ENCODE results near the gene GSKIP.

The GSKIP gene

DNA sequence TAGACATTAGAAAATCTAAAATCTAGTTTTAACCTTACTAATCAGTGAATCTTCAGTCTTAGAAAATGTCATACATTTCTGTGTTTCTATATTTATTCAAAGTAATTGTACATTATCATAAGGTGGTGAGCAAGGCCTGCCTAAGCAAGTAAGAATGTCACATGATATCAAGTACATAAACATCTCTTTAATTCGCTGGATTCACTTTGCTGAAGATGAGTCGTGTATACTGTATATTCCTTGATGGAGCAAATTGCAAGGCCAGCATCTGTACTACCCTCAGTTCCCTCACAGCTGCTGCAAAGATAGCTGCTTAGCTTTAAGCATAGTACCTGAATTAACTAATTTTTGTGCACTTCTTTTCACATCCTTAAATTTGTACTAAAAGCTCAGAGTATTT lies 20.1 kb downstream of the GSKIP start:
- no peak for DNase-seq

DNA sequence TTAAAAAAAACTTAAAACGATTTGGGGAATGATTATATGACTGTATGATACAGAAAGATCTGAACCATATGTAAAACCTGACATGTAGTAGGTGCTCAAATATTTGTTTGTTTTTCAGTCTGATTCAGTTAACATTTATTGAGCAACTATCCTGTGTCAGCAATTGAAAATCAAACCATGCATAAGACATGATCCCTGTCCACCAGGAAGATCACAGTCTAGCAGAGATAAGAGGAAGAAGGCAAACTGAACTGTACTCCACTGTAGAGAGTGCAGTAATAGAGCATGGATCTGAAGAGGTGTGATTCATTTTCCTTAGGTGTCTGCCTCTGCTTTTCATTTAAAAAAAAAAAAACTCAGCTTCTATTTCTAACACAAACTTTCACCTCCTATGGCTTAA lies 20.7 kb downstream of the GSKIP start:
- DNase-seq, result no peak

DNA sequence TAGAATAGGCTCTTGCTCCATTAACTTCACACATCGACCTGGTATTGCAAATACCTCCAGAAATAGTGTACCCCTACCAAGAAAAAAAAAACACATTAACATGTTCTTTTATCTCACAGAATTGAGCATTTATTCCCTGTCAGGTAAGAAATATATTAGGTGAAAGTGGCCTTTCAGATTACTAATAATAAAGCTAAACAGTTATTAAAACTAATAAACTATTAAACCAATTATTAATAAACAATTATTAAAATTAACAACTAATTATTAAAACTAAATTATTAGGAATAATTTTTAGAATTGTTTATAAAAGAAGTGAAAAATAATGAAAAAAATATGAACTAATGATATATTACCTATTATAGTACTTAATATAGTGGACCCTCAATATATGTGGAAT lies 21.4 kb downstream of the GSKIP start:
- no peak for DNase-seq

DNA sequence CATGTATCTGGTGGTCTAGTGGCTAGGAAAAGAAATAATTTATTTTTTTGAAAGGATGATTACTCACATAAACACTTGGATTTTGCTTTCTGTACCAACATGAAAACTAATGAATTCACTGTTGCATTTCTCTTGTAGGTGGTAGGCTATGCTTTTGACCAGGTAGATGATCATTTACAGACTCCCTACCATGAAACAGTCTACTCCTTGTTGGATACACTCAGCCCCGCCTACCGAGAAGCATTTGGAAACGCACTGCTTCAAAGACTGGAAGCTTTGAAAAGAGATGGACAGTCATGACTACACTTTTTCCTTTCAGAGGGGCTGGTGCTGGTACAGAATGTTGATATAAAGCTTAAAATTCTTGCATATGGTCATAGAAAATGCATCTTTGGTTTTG lies 22.1 kb downstream of the GSKIP start:
- DNase-seq, result no peak

DNA sequence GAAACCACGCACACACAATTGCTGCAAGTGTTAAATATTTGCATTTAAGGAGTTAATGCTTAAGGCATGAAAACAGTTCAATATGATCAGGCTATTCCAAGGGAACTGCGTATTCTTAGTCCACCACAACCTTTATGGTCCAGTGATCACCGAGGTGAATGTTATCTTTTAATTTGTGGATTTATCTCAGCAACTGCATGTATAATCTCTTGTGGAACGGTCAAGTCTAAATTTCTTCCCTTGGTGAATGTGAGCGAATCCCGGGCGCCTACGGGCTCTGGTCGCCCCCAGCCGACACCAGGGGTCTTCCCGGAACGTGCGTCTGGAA lies 27.6 kb downstream of the GSKIP start:
- no peak for DNase-seq

DNA sequence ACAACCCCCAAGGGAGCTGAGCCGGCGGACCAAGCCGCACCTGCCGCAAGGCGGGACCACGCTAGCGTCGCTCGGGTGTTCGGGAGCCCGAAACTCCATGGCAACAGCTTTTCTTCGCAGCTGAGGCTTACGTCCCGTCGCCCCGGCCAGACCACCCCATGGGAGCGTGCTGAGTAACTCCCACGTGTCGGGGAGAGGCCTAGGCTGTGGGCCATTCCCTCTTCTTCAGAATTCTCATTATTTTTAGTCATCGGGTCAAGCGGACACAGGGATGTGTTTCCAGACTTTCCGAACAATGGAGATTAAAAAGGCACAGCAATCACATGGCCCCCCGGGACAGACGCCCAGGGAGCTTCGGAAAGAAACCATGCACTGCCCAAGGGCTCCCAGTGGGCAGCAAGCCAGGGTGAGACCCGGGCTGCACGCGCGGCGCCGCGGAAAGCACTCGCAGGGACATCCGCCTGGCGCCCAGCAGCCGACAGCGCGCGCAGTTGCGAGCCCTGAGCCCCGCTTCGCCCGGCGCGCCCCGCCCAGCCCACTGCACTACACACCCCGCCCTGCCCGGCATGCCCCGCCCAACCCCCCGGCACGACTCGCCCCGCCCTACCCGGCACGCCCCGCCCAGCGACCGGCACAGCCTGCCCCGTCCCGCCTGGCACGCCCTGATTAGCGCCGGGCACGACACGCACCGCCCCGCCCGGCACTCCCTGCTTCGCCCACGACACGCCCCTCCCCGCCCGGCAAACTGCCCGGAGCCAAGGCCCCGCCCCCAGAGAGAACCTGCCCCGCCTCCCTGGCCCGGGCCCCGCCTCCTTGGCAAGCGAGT lies 28.2 kb downstream of the GSKIP start:
- peak; percentile 98 to 100 (median 99) for DNase-seq

DNA sequence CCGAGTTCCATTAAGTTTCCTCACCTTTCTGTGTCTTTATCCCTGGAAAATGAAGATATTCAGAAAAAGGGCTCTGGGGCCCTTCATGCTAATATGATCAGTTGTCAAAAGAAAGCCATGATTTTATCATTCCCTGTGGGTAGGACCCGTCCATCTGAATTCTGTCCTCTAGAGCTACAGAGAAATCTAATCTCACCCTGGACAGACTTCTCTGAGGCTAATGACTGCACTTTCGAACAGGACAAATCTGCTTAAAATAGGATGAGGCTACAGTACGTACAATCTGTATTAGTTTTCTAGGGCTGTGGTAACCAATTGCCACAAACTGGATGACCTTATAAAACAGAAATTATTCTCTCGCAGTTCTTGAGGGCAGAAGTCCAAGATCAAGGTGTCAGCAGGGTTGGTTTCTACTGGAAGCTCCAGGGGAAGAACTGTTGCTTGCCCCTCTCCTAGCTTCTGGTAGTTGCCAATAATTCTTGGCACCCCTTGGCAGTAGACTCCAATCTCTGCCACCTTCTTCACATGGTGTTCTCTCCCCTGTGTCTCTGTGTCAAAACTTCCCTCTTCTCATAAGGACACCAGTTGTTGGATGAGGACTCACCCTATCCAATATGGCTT lies 29.9 kb downstream of the GSKIP start:
- DNase-seq, result no peak

DNA sequence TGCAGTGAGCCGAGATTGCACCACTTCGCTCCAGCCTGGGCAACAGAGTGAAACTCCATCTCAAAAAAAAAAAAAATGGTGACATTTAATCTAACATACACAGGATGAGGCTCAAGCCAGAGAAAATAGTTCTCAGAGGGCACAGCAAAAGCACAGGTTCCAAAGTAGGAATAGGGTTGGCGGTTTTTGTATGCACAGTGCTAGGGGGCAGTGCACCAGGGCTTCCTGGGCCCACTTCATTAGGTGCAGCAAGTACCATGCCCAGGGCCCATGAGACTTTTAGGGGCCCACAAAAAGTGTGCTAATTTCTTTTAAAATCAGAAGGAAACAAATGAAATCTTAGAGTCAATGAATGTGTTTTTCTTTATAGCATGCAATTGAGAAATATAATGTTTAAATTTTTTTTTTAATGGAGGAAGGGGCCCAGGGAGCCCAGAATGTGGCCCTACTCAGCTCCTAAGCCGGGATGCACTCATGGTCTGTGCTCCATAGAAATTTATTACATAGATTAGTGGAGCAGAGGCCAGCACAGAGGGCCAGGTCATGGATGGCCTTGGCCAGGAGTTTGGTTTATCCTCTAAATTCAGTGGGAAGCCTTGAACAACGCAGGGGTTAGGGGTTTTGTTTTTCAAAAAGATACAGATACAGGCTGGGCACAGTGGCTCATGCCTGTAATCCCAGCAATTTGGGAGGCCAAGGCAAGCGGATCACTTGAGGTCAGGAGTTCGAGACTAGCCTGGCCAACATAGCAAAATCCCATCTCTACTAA lies 30.9 kb downstream of the GSKIP start:
- no peak for DNase-seq

DNA sequence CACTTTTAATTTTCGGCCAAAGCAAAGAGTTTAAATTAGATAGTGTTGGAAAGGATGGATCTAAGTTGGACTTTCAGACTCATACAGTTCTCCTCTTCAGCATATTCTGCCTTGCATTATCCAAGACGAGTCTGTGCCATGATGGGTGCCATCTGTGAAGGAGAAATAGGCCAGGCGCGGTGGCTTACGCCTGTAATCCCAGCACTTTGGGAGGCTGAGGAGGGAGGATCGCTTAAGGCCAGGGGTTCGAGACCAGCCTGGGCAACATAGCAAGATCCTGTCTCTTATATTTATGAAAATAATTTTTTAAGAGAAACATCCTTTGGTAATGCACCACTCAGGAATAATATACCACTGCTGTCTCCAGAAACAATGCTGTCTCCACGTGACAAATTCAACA lies 35.1 kb downstream of the GSKIP start:
- no peak for DNase-seq

DNA sequence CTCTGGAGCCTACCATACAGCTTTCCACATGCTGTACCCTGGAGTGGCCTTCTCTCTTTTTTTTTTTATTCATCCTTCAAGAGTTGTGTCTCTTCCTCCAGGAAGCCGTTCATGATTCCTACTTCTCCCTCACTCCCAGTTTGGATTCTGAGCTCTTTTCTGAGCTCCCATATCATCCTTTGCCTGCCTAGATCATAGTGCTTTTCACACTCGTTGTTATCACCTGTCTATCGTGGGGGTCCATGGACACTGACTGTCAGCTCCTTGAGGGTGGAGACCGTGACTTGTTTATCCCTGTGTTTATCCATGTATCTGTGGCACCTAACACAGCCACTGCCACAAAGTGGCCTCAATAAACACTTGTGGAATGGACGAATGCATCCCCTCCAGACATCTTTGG lies 35.6 kb downstream of the GSKIP start:
- DNase-seq, result no peak

DNA sequence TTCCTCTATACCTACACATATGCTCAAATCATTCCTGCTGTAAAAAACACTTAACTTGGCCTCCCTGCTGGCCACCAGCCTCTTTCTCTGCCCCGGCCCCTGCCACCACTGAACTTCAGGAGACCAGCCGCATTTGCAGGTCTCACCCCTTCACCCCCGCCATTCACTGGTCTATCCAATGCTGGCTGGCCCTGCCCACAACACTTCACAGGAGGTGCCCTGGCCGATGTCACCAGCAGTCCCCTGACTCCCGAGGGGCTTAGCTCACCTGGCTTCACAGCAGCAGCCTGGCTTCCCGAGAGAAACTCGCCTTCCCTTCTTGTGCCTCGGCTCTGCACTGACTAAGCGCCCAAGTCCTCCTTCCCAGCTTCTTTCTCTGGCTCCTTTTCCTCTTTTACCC lies 36.1 kb downstream of the GSKIP start:
- DNase-seq, result no peak

DNA sequence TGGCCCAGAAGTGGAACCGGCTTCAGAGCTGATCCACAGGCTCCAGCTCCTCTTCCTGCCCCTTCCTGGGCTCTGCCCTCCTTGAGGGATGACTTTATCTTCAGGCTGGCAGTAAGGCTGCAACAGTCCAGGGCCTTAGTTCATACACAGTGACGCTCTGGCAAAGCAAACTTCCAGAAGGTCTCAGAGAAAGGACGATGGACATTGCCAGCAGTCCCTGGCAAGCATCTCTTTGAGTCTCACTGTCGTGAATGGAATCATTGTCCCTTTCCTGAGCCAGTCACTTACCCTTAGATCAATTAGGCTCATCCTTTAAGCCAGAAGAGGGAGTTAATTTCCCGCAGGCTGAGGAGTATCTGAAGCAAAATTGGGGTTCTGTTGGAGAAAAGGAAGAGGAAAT lies 37.2 kb downstream of the GSKIP start:
- DNase-seq, result no peak

DNA sequence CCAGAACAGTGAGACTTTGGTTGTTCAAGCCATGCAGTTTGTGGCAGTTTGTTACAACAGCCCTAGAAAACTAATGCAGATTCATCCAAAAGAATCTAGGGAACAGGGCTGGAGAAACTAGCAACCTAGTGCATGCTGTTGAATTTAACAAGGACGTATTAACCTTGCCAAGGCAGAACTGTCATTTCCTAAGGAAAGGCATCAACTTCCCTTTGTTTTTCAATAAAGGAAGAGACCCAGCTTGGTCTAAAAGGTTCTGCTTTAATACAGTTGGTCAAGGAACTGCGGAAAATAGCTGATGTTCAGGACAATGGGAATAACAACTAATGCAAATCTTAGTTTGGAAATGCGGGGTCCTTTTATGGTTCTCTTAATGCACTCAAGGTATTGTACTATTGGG lies 40.1 kb downstream of the GSKIP start:
- no peak for DNase-seq

DNA sequence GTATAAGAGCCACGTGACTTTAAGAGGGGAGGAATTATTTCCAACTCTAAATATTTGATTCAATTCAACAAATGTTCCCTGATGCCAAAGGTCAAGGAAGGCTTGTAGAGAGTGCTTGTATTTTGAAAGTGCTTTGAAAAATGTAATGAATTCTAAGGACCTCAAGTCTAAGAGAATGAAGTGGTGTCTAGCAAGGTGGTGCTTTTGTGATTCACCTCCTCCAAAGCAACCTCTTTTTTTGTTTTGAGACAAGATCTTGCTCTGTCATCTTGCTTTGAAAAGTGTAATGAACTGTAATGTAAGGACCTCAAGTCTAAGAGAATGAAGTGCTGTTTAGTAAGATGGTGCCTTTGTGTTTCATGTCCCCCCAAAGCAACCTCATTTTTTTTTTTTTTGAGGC lies 42.4 kb downstream of the GSKIP start:
- no peak for DNase-seq

DNA sequence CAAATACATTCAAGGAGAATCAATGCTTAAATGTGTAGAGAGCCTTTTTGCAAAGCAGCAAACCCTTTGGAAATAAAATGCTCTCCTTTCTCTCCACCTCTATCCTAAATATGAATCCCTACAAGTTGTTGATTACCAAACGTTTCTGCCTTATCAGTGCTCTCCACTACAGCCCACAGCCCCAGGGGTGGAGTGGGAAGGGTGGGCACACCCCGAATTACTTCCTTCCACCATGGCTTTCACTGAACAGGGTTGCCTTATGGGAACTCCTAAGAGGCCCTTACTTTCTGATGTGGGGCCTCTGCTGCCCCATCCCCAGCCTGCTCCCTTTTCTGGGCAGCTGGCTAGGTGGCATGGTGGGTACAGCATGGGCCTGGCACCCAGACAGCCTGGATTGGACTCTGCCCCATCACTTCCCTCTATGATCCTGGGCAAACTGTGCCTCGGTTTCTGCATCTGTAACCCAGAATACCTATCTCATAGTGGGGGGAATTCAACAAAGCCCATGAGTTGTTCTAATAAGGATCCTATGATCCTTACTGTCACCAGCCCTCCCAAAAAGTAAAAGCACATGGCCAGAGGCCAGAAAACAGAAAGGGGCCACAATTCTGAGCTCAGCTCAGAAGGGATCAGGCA lies 44.7 kb downstream of the GSKIP start:
- no peak for DNase-seq

DNA sequence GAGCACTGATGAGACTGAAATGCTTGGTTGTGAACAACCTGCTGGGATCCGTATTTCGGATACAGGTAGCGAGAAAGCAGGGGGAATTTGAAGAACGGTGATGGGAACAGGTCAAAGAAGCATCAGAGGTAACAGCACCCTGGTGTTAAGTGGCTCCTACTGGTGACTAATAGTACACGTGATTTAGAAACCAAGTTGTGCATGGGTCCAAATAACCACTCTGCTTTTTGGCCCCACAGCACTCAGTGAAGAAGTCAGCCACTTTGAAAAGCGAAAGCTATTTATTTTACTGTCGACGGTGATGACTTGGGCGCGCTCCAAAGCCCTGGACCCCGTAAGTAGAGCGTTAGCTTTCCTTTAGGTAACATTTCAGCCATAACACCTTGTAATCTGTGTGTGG lies 45.3 kb downstream of the GSKIP start:
- no peak for DNase-seq

DNA sequence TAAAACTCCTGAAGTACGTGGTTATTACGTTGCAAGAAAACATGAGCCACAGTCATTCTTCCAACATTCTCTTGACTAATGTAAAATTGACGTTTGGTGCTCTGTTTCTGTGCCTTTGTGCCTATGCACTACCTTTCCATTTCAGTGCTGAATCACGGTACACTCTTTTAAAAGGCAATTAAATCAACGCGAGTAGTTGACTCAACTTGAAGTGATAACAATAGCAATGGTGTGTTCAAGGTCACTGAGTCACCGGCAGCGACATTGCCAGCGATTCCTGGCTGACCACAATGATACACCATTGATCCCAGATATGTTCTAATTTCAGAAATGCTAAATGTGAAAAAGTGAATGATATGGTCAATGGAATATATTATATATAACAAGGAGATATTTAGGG lies 46.4 kb downstream of the GSKIP start:
- DNase-seq, result no peak

DNA sequence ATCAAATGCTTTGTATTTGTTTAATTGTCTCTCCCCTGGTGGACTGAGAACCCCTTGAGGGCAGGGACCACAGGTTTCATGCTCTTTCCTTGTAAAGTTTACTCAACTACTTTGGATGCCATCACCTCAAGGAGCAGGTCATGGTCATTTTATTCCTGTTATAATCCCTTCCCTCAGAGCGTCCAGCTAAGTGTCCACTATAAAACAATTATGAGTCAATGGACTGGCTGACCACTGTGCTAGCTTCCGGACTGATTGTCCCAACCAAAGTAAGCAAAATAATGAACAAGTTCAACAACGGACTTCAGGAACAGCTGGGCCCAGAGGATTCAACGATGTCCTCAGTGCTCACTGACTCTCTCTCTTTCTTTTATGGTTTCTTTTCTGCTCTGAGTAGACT lies 46.8 kb downstream of the GSKIP start:
- no peak for DNase-seq

DNA sequence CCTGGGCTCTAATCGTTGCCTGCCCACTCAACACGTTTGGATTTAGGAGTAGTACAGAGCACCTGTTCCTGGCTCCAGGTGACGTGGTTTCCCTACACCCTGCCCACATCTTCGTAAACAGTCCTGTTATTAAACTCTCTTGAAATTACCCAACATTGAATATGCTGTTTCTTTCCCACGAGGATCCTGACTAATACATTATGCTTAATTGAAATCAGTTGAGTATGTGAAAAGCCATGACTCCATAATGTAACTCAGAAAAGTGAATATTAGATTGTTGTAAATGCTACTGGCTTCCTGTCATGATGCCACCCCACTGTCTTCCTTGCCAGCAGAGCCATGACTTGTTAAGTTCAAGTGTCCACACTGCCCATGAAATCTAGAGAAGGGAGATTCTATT lies 50.2 kb downstream of the GSKIP start:
- no peak for DNase-seq

DNA sequence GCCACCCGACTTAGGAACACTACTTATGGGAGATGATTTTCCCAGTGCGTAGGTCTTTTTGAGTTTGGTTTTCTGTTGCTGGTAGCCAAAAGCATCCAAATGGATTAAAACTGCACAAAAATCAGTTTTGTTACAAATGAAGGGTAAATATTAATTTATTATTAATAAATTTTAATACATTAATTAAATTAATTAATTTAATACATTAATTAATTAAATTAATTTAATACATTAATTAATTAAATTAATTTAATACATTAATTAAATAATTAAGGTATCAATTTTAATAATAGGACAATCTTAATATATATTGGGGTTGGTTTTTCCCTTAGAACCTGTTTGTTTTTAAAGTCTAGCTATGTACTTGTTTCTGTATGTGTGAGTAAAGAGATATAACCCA lies 52.2 kb downstream of the GSKIP start:
- DNase-seq, result no peak

DNA sequence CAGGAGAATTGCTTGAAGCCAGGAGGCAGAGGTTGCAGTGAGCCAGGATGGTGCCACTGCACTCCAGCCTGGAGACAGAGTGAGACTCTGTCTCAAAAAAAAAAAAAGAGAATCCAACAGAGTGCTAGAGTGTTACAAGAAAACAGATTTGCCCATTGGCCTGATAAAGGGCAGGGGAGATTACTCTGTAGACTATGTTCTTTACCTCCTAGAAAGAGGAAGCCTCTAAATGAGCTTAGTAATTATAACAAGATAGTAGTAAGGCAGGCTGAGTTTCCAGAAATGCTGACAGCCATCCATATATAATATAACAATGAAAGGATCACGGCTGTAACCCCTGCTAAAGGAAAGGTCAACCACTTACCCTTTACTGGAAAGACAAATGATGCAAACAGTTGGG lies 53.0 kb downstream of the GSKIP start:
- DNase-seq, result no peak

DNA sequence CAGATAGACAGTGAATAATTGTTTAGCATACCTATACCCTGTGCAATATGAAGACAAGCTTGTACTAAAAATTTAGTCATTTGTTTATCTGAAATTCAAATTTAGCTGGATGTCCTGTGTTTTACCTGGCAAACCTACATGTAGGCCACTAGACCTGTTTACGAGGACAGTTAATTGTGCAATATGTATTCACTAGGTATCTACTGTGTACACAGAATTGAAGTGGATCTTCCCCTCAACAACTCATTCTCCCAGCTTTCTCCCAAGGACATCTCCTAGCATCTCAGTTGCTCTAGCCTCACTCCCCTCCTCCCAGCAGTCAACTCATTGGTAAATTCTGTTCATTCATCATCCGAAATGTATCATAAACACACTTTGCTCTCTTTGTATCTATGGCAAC lies 53.9 kb downstream of the GSKIP start:
- DNase-seq, result no peak

DNA sequence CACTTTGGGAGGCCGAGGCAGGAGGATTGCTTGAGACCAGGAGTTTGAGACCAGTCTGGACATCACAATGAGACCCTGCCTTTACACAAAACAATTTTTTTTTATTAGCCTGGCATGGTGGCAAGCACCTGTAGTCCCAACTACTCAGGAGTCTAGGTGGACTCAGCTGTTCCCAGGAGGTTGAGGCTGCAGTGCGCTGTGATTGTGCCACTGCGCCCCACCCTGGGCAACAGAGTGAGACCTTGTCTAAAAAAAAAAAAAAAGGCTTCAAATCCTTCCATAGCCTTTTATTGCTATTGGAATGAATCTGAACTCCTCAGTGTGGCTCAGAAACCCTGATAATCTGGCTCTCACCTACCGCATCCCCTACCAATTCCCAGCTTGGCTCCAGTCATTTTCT lies 54.7 kb downstream of the GSKIP start:
- DNase-seq, result no peak

DNA sequence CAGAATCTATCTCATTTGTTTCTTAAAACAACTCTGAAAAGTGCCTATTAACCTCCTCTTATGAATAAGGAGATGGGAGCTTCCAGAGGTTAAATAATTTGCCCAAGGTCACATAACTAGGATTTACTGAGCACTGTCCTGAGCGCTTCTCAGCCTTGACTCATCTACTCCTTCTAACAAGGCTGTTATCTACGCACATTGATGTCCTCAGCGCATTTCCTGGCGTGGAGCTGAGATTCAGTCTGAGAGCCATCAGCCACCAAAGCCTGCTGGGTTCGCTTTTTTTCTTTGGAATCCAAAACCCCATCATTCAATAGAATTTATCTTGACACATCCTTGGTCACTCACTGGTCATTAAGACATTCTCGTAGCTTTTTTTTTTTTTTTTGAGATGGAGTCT lies 57.9 kb downstream of the GSKIP start:
- DNase-seq, result no peak

All from stimulated activated naive CD4-positive, alpha-beta T cell (primary cell).